H1 (cell line): ENCODE measurements around the gene SLC25A15. TPM values are rescaled to one million over a fixed set of nuclear protein-coding genes. Genes with fewer than 3 reads are reported as not detected.

Experiments used
- BACH1 ChIP-seq: IDR thresholded peaks from 2 replicates; pipeline ENCODE4 v1.6.1; 2012; ENCODE audit warnings: low read length, improper control_type of control experiment
- CBX8 ChIP-seq: fragments of 300-800, 300-1000 bp; sonication (generic); IDR thresholded peaks from 2 replicates; pipeline ENCODE4 v1.7.1; 2016; ENCODE audit warnings: low read depth, low read length, borderline replicate concordance
- JUND ChIP-seq: IDR thresholded peaks from 2 replicates; pipeline ENCODE4 v1.6.1; 2011; ENCODE audit warnings: mild to moderate bottlenecking, improper control_type of control experiment, low read length
- NRF1 ChIP-seq: IDR thresholded peaks from 2 replicates; pipeline ENCODE4 v1.6.1; 2011; ENCODE audit warnings: mild to moderate bottlenecking, low read depth, low read length, improper control_type of control experiment
- POLR2AphosphoS5 ChIP-seq: IDR thresholded peaks from 2 replicates; pipeline ENCODE4 v1.6.1; 2011; ENCODE audit warnings: low read depth, low read length
- SP1 ChIP-seq: IDR thresholded peaks from 2 replicates; pipeline ENCODE4 v1.6.1; 2011; ENCODE audit warnings: low read depth, low read length
- polyA plus RNA-seq, 7 experiments: library from polyadenylated mRNA; depleted of rRNA in 3 of 7; stranded (reverse) in 5 of 7; unstranded in 2 of 7; fragments of >200 nt in 5 of 7; fragments of 200-250 nt in 2 of 7; gene quantifications; 1 replicate in 5 of 7; 2 replicates in 1 of 7; 4 replicates in 1 of 7; pipeline versions ENCODE4 v1.2.1 to v1.2.3, GENCODE V29; 2011 to 2013; ENCODE audit warnings: missing spikeins in 2 of 7, mixed read lengths in 2 of 7
- total RNA-seq: library from RNA; stranded (reverse); fragmentation: NEBNext Ultra II Directional; extraction: Animal tissue kit (Norgen Biotek cat#: 25700); gene quantifications from 2 replicates; pipeline ENCODE4 v1.2.1, GENCODE V29; 2021
- TF ChIP-seq, protein P1 (sequence below): fragments of 300-600 bp; sonication (generic); IDR thresholded peaks from 2 replicates; pipeline ENCODE4 v1.7.1; 2012; ENCODE audit warnings: low read length, moderate library complexity, mild to moderate bottlenecking, inconsistent platforms; ENCODE audit not compliant: insufficient replicate concordance

SLC25A15 gene
- total and polyA plus RNA-seq, 2 of the 8 experiments (the other 6 are each of a cell fraction or from before 2014, with no cell fraction given), result 12.4 to 23.4 TPM

DNA sequence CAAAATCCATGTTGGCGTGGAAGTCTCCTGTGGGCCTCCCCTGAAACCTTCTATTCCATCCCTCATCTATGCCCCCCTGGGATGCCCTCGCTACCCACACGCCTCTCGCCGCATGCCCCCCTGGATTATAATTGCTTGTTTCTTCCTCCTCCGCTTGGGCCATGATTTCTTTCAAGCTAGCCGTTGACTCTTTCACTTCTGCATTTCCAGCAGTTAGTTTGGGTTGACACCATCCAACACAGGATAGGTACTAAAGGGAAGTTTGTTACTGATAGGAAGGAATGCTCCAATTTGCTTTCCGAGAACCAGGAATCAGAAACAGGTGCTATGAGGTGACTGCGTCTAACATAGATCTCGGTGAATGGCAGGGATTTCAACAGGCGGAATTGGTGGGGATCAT is 7.7 kb upstream of the SLC25A15 start (continued):
- TF ChIP-seq, protein P1, sequence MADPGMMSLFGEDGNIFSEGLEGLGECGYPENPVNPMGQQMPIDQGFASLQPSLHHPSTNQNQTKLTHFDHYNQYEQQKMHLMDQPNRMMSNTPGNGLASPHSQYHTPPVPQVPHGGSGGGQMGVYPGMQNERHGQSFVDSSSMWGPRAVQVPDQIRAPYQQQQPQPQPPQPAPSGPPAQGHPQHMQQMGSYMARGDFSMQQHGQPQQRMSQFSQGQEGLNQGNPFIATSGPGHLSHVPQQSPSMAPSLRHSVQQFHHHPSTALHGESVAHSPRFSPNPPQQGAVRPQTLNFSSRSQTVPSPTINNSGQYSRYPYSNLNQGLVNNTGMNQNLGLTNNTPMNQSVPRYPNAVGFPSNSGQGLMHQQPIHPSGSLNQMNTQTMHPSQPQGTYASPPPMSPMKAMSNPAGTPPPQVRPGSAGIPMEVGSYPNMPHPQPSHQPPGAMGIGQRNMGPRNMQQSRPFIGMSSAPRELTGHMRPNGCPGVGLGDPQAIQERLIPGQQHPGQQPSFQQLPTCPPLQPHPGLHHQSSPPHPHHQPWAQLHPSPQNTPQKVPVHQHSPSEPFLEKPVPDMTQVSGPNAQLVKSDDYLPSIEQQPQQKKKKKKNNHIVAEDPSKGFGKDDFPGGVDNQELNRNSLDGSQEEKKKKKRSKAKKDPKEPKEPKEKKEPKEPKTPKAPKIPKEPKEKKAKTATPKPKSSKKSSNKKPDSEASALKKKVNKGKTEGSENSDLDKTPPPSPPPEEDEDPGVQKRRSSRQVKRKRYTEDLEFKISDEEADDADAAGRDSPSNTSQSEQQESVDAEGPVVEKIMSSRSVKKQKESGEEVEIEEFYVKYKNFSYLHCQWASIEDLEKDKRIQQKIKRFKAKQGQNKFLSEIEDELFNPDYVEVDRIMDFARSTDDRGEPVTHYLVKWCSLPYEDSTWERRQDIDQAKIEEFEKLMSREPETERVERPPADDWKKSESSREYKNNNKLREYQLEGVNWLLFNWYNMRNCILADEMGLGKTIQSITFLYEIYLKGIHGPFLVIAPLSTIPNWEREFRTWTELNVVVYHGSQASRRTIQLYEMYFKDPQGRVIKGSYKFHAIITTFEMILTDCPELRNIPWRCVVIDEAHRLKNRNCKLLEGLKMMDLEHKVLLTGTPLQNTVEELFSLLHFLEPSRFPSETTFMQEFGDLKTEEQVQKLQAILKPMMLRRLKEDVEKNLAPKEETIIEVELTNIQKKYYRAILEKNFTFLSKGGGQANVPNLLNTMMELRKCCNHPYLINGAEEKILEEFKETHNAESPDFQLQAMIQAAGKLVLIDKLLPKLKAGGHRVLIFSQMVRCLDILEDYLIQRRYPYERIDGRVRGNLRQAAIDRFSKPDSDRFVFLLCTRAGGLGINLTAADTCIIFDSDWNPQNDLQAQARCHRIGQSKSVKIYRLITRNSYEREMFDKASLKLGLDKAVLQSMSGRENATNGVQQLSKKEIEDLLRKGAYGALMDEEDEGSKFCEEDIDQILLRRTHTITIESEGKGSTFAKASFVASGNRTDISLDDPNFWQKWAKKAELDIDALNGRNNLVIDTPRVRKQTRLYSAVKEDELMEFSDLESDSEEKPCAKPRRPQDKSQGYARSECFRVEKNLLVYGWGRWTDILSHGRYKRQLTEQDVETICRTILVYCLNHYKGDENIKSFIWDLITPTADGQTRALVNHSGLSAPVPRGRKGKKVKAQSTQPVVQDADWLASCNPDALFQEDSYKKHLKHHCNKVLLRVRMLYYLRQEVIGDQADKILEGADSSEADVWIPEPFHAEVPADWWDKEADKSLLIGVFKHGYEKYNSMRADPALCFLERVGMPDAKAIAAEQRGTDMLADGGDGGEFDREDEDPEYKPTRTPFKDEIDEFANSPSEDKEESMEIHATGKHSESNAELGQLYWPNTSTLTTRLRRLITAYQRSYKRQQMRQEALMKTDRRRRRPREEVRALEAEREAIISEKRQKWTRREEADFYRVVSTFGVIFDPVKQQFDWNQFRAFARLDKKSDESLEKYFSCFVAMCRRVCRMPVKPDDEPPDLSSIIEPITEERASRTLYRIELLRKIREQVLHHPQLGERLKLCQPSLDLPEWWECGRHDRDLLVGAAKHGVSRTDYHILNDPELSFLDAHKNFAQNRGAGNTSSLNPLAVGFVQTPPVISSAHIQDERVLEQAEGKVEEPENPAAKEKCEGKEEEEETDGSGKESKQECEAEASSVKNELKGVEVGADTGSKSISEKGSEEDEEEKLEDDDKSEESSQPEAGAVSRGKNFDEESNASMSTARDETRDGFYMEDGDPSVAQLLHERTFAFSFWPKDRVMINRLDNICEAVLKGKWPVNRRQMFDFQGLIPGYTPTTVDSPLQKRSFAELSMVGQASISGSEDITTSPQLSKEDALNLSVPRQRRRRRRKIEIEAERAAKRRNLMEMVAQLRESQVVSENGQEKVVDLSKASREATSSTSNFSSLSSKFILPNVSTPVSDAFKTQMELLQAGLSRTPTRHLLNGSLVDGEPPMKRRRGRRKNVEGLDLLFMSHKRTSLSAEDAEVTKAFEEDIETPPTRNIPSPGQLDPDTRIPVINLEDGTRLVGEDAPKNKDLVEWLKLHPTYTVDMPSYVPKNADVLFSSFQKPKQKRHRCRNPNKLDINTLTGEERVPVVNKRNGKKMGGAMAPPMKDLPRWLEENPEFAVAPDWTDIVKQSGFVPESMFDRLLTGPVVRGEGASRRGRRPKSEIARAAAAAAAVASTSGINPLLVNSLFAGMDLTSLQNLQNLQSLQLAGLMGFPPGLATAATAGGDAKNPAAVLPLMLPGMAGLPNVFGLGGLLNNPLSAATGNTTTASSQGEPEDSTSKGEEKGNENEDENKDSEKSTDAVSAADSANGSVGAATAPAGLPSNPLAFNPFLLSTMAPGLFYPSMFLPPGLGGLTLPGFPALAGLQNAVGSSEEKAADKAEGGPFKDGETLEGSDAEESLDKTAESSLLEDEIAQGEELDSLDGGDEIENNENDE, result no peak
- TF ChIP-seq BACH1 (no peak), JUND (no peak), CBX8 (no peak), NRF1 (no peak), SP1 (no peak), POLR2AphosphoS5 (no peak)
